H7 (cell line): ENCODE results near the gene PRDM4. TPM values are rescaled to one million over a fixed set of nuclear protein-coding genes. Genes with fewer than 3 reads are reported as not detected.

Experiments
- DNase-seq: peaks from one replicate; pipeline ENCODE4 v3.0.0; 2012
- H3K27me3 ChIP-seq: 2 replicates; pipeline ENCODE4 v1.6.0; 2011; ENCODE audit warnings: mild to moderate bottlenecking, low read length; ENCODE audit not compliant: control insufficient read depth, insufficient read depth
- H3K36me3 ChIP-seq: replicated peaks from 2 replicates; pipeline ENCODE4 v1.5.1; 2011; ENCODE audit warnings: low read length; ENCODE audit not compliant: control insufficient read depth, insufficient read depth
- H3K4me3 ChIP-seq: 2 replicates; pipeline ENCODE4 v1.5.1; 2011; ENCODE audit warnings: low read depth, mild to moderate bottlenecking, control low read depth, low read length, moderate library complexity; ENCODE audit not compliant: insufficient read depth
- total RNA-seq: library from RNA; depleted of rRNA; stranded (reverse); fragments of >200 nt; shearing (Covaris generic); gene quantifications from 2 replicates; pipeline ENCODE4 v1.2.3, GENCODE V29; 2014; rRNA removed

The PRDM4 gene
- total RNA-seq, 1 experiment from 2014 or later = 14.4 TPM

- Histone ChIP-seq H3K36me3 (peaks cover 11% of the 10 kb centered on the region), H3K27me3 (no peaks in the 10 kb centered on the region), H3K4me3 (peak within 1 kb of the TSS; percentile 99)
- peak; percentile 95 for DNase-seq
Measured at GRCh38 chr12:107685360-107686248, 75.3 kb downstream of the PRDM4 start, which contains the start of gene PWP1. Gene PWP1 (plus strand): TSS chr12:107685799. CDS start chr12:107685900, 101 bp downstream.

- DNase-seq = peak; percentile 69
- H3K4me3 ChIP-seq = peak overlapping the region; percentile 99
- H3K27me3 ChIP-seq = no peaks in the 10 kb centered on the region
- H3K36me3 ChIP-seq = peaks cover 7% of the 10 kb centered on the region
Measured at GRCh38 chr12:107684990-107685359, 76.0 kb downstream of the PRDM4 start.

GRCh38 chr12:107684029-107684795 is 76.7 kb downstream of the PRDM4 start:
- Histone ChIP-seq H3K4me3 (no peak overlapping the region), H3K27me3 (no peaks in the 10 kb centered on the region), H3K36me3 (peaks cover 6% of the 10 kb centered on the region)
- no peak for DNase-seq

Other genes with a start within 250 kb of the PRDM4 start
- 62.1 and 65.9 TPM in 2 replicates for gene PWP1, start 75.3 kb downstream of the PRDM4 start, total RNA-seq
- not detected in 2 replicates for gene ASCL4, start 13.6 kb upstream of the PRDM4 start, total RNA-seq